DMS153 treated with DMSO at 0.1 percent for 48 hours (cell line): ENCODE data around the gene SIRT4.
"Not testable (repeated sequence)": the region's sequence is repeated elsewhere in the genome, so short reads cannot be mapped to it uniquely, and the experiment has no call there.

Experiments
- DNase-seq: peaks from one replicate; lab custom pipeline; 2025; ENCODE audit not compliant: unreplicated experiment; lab: John Stamatoyannopoulos, UW

SIRT4 gene

GRCh38 chr12:120332523-120332922 lies 30.4 kb downstream of the SIRT4 start:
- DNase-seq = no peak

- DNase-seq = peak; percentile 11
Measured at GRCh38 chr12:120335447-120335846, 33.3 kb downstream of the SIRT4 start.

GRCh38 chr12:120336392-120336791 lies 34.3 kb downstream of the SIRT4 start:
- DNase-seq = not testable (repeated sequence)

- no peak for DNase-seq
Measured at GRCh38 chr12:120337730-120338129, 35.6 kb downstream of the SIRT4 start.

- DNase-seq = no peak
Measured at GRCh38 chr12:120339256-120339655, 37.1 kb downstream of the SIRT4 start.

- no peak for DNase-seq
Measured at GRCh38 chr12:120342175-120343038, 40.3 kb downstream of the SIRT4 start.

- no peak for DNase-seq
Measured at GRCh38 chr12:120343039-120343537, 41.0 kb downstream of the SIRT4 start.

- DNase-seq = no peak
Measured at GRCh38 chr12:120343692-120344091, 41.6 kb downstream of the SIRT4 start.

- DNase-seq = no peak
Measured at GRCh38 chr12:120346031-120346430, 43.9 kb downstream of the SIRT4 start.

- no peak for DNase-seq
Measured at GRCh38 chr12:120346681-120347080, 44.6 kb downstream of the SIRT4 start.

- DNase-seq = no peak
Measured at GRCh38 chr12:120347766-120348165, 45.6 kb downstream of the SIRT4 start.

GRCh38 chr12:120350576-120351350 lies 48.6 kb downstream of the SIRT4 start:
- DNase-seq = no peak

GRCh38 chr12:120352117-120352516 lies 50.0 kb downstream of the SIRT4 start:
- DNase-seq = no peak

- no peak for DNase-seq
Measured at GRCh38 chr12:120353136-120353535, 51.0 kb downstream of the SIRT4 start.

GRCh38 chr12:120353556-120354317 lies 51.6 kb downstream of the SIRT4 start:
- DNase-seq = no peak

- DNase-seq = peak; percentile 12
Measured at GRCh38 chr12:120356567-120357030, 54.5 kb downstream of the SIRT4 start.

GRCh38 chr12:120357104-120357503 lies 55.0 kb downstream of the SIRT4 start:
- DNase-seq = no peak

GRCh38 chr12:120358412-120359100 lies 56.4 kb downstream of the SIRT4 start:
- no peak for DNase-seq

- no peak for DNase-seq
Measured at GRCh38 chr12:120359128-120359527, 57.0 kb downstream of the SIRT4 start.

GRCh38 chr12:120361506-120362208 lies 59.5 kb downstream of the SIRT4 start:
- peak; percentile 80 for DNase-seq
